Lower leg skin (tissue), 4 donors: ENCODE measurements around the gene PRM1. TPM values are rescaled to one million over a fixed set of nuclear protein-coding genes. Genes with fewer than 3 reads are reported as not detected.
"Not testable (repeated sequence)": the region's sequence is repeated elsewhere in the genome, so short reads cannot be mapped to it uniquely, and the experiment has no call there.

Source experiments
- DNase-seq, 2 donors: peaks; one replicate each; pipeline ENCODE4 v3.0.0-alpha.2; 2019; ENCODE audit warnings: low spot score in 2 of 2
- H3K4me3 ChIP-seq: fragments of 200-600 bp; sonication (generic); 2 replicates; pipeline ENCODE4 v1.5.1; 2017; ENCODE audit warnings: mild to moderate bottlenecking, low read depth; ENCODE audit not compliant: poor library complexity, severe bottlenecking
- POLR2A ChIP-seq, 2 donors: fragments of 450-650 bp; IDR thresholded peaks; one replicate each; pipeline ENCODE4 v1.6.1; 2016 to 2017; ENCODE audit warnings: antibody characterized with exemption in 2 of 2, mild to moderate bottlenecking in 1 of 2, moderate library complexity in 1 of 2
- WGBS, 2 donors: methylation state at CpG; one replicate each; pipeline ENCODE4 v1.1.5; 2018; 5-methylcytosine and 5-hydroxymethylcytosine counted together
- intact Hi-C: fragments of 100-400 bp; cut with DNase I; formaldehyde crosslinking; loops from one replicate; pipeline ENCODE4 v1.15.0; 2023; ENCODE audit warnings: low total_unique reads
- total RNA-seq, 4 donors: library from RNA; depleted of rRNA; stranded (reverse); fragments of >200 nt; gene quantifications; one replicate each; pipeline ENCODE4 v1.1.0, GENCODE V29; 2016
- TF ChIP-seq, protein P1 (sequence below), 3 donors: fragments of 450-650 bp; IDR thresholded peaks; one replicate each; pipeline ENCODE4 v1.5.1; 2016; ENCODE audit warnings: antibody characterized with exemption in 3 of 3, mild to moderate bottlenecking in 3 of 3, moderate library complexity in 2 of 3

The PRM1 gene
- total RNA-seq, 4 donors from 2014 or later = not detected

- intact Hi-C loops = no loop called here
Measured at GRCh38 chr16:11290102-11290893, 9.2 kb upstream of the PRM1 start.

GRCh38 chr16:11289696-11290095 lies 8.6 kb upstream of the PRM1 start:
- WGBS, 2 donors = 92 to 94% methylated on average over 4 of the region's 4 CpGs
- DNase-seq, intact Hi-C loops, H3K4me3 ChIP-seq: not testable (repeated sequence)

More at GRCh38 chr16:11290102-11290893, 9.2 kb upstream of the PRM1 start:
- H3K4me3 ChIP-seq = no peak overlapping the region
- WGBS, 2 donors = 93 to 96% methylated on average over 8 of the region's 8 CpGs
- TF ChIP-seq, protein P1, sequence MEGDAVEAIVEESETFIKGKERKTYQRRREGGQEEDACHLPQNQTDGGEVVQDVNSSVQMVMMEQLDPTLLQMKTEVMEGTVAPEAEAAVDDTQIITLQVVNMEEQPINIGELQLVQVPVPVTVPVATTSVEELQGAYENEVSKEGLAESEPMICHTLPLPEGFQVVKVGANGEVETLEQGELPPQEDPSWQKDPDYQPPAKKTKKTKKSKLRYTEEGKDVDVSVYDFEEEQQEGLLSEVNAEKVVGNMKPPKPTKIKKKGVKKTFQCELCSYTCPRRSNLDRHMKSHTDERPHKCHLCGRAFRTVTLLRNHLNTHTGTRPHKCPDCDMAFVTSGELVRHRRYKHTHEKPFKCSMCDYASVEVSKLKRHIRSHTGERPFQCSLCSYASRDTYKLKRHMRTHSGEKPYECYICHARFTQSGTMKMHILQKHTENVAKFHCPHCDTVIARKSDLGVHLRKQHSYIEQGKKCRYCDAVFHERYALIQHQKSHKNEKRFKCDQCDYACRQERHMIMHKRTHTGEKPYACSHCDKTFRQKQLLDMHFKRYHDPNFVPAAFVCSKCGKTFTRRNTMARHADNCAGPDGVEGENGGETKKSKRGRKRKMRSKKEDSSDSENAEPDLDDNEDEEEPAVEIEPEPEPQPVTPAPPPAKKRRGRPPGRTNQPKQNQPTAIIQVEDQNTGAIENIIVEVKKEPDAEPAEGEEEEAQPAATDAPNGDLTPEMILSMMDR (IDR thresholded peaks at IDR 0.05) = no peak
- no peak for TF ChIP-seq POLR2A (IDR thresholded peaks at IDR 0.05)
- DNase-seq = no peak

- WGBS, 2 donors = 95 to 98% methylated on average over 2 of the region's 2 CpGs
- intact Hi-C loops = no loop called here
- DNase-seq = no peak
- H3K4me3 ChIP-seq = no peak overlapping the region
- TF ChIP-seq POLR2A (IDR thresholded peaks at IDR 0.05) = no peak
- TF ChIP-seq, protein P1 (IDR thresholded peaks at IDR 0.05) = no peak
Measured at GRCh38 chr16:11289202-11289601, 8.1 kb upstream of the PRM1 start.

DNA sequence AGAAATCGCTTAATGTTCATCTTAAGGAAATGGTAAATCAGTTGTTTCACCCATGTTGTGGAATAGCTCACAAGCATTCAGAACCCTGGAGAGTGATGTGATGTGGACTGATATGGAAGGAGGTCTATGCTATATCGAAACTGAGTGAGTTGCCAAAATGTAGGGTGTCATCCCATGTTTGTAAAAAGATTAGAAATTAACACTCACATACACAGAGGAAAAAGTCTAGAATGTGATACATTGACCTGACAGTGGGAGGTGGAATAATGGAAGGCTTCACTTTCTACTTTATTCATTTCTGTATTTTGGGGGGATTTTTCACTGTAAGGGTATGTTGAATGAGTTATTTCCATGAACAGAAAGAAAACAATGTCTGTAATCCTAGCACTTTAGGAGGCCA lies 4.7 kb upstream of the PRM1 start:
- intact Hi-C loops = no loop called here
- DNase-seq = no peak
- 73 to 75% methylated on average over 2 of the region's 2 CpGs for WGBS, 2 donors
- no peak overlapping the region for H3K4me3 ChIP-seq
- TF ChIP-seq, protein P1 (IDR thresholded peaks at IDR 0.05) = no peak
- no peak for TF ChIP-seq POLR2A (IDR thresholded peaks at IDR 0.05)

DNA sequence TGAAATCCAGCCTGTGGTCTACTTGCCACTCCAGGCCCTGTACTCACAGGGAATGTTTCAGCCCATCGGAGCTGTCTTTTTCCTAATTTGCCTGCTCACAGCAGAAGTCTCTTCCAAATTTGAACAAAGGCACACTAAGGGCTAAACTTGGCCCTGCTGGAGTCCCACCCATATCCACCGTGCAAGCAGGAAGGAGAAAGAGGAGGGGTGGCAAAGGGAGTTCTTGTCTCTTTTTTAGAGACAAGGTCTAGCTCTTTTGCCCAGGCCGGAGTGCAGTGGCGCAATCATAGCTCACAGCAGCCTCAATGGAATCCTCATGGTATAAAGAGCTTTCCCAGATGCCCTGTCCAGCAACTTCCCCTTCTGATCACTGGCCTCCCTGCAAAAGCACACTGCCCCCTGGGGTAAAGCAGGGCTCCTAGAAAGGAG lies 2.7 kb upstream of the PRM1 start:
- TF ChIP-seq POLR2A (IDR thresholded peaks at IDR 0.05) = no peak
- TF ChIP-seq, protein P1 (IDR thresholded peaks at IDR 0.05) = no peak
- 55 to 63% methylated on average over 4 of the region's 4 CpGs for WGBS, 2 donors
- H3K4me3 ChIP-seq = no peak overlapping the region
- no peak for DNase-seq
- intact Hi-C loops = no loop called here

- DNase-seq = no peak
- H3K4me3 ChIP-seq = no peak overlapping the region
- intact Hi-C loops = no loop called here
- TF ChIP-seq, protein P1 (IDR thresholded peaks at IDR 0.05) = no peak
- no peak for TF ChIP-seq POLR2A (IDR thresholded peaks at IDR 0.05)
- 89 to 91% methylated on average over 7 of the region's 7 CpGs for WGBS, 2 donors
Measured at GRCh38 chr16:11278681-11279628, 2.2 kb downstream of the PRM1 start.
